ENCODE data around the gene ATG7.

ATG7 gene

GRCh38 chr3:11476735-11477144 is 204.5 kb downstream of the ATG7 start:
- no peak overlapping the region for H3K4me3 ChIP-seq (ENCODE audit: control insufficient read depth in 1 of 7, extremely low read depth in 1 of 7, insufficient read depth in 4 of 7, low read depth in 2 of 7, low read length in 6 of 7)

DNA sequence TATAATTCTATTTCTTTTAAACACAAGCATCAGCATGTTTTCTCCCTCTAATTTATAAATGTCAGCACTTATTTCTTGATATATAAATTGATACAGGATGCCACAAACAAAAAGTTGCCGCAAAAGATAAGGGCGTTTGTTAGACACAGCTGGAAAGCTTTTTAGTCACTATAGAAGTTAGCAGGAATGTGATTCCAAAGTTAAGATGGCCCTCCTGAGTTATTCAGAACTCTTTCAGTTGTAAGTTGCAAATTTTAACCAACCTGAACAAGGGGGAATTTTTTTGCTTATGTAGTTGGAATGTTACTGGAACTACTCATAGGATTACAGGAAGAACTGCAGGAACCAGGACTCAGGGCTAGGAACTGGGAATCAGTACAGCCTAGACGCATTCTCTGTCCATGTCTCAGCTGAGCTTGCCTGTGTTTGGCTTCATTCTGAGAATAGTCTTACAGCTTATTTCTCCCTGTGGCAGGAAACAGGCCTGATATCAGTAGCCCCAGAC is 205.3 kb downstream of the ATG7 start:
- Histone ChIP-seq H3K27ac (ENCODE audit: insufficient read depth in 1 of 2, low read depth in 1 of 2, low read length in 2 of 2, poor library complexity in 1 of 2, severe bottlenecking in 2 of 2) (no peak overlapping the region), H3K4me3 (ENCODE audit: control insufficient read depth in 1 of 7, extremely low read depth in 1 of 7, insufficient read depth in 4 of 7, low read depth in 2 of 7, low read length in 6 of 7) (no peak overlapping the region), H3K9me3 (ENCODE audit: control extremely low read depth in 1 of 5, control insufficient read depth in 4 of 5, insufficient read depth in 2 of 5, low read depth in 1 of 5, low read length in 4 of 5) (no peaks in the 10 kb centered on the region), H3K27me3 (replicated peaks in 2 of 5; ENCODE audit: control insufficient read depth in 4 of 5, insufficient read depth in 5 of 5, low read length in 4 of 5) (no peaks in the 10 kb centered on the region), H3K36me3 (ENCODE audit: control insufficient read depth in 4 of 4, insufficient read depth in 4 of 4, low read length in 3 of 4) (no peaks in the 10 kb centered on the region), H3K4me1 (ENCODE audit: control extremely low read depth in 1 of 4, control insufficient read depth in 4 of 4, insufficient read depth in 4 of 4, low read length in 3 of 4) (no peaks in the 10 kb centered on the region)
- no peak for DNase-seq
- CTCF ChIA-PET: no interaction called here
- 100% methylated on average over 1 of the region's 3 CpGs for WGBS (ENCODE audit: insufficient coverage)
- POLR2A ChIA-PET: no interaction called here

More at GRCh38 chr3:11476735-11477144, 204.5 kb downstream of the ATG7 start:
- H3K27me3 ChIP-seq (replicated peaks in 2 of 5; ENCODE audit: control insufficient read depth in 4 of 5, insufficient read depth in 5 of 5, low read length in 4 of 5): no peaks in the 10 kb centered on the region
- DNase-seq: no peak
- CTCF ChIA-PET: no interaction called here
- WGBS (ENCODE audit: insufficient coverage): 100% methylated on average over 1 of the region's 1 CpG
- H3K9me3 ChIP-seq (ENCODE audit: control extremely low read depth in 1 of 5, control insufficient read depth in 4 of 5, insufficient read depth in 2 of 5, low read depth in 1 of 5, low read length in 4 of 5): no peaks in the 10 kb centered on the region
- H3K27ac ChIP-seq (ENCODE audit: insufficient read depth in 1 of 2, low read depth in 1 of 2, low read length in 2 of 2, poor library complexity in 1 of 2, severe bottlenecking in 2 of 2): no peak overlapping the region
- no peaks in the 10 kb centered on the region for H3K4me1 ChIP-seq (ENCODE audit: control extremely low read depth in 1 of 4, control insufficient read depth in 4 of 4, insufficient read depth in 4 of 4, low read length in 3 of 4)
- H3K36me3 ChIP-seq (ENCODE audit: control insufficient read depth in 4 of 4, insufficient read depth in 4 of 4, low read length in 3 of 4): no peaks in the 10 kb centered on the region
- POLR2A ChIA-PET: interaction anchor here (0.7 kb wide), 1 partner anchor 322 kb away, joined by 3 read pairs; no protein-coding TSS in a partner anchor

GRCh38 chr3:11478167-11478566 is 206.0 kb downstream of the ATG7 start:
- DNase-seq: no peak
- POLR2A ChIA-PET: interaction anchor here (0.6 kb wide), 1 partner anchor 23 kb away, joined by 3 read pairs; no protein-coding TSS in a partner anchor
- CTCF ChIA-PET: no interaction called here
- Histone ChIP-seq H3K4me1 (ENCODE audit: control extremely low read depth in 1 of 4, control insufficient read depth in 4 of 4, insufficient read depth in 4 of 4, low read length in 3 of 4) (no peaks in the 10 kb centered on the region), H3K4me3 (ENCODE audit: control insufficient read depth in 1 of 7, extremely low read depth in 1 of 7, insufficient read depth in 4 of 7, low read depth in 2 of 7, low read length in 6 of 7) (no peak overlapping the region), H3K27me3 (replicated peaks in 2 of 5; ENCODE audit: control insufficient read depth in 4 of 5, insufficient read depth in 5 of 5, low read length in 4 of 5) (no peaks in the 10 kb centered on the region), H3K27ac (ENCODE audit: insufficient read depth in 1 of 2, low read depth in 1 of 2, low read length in 2 of 2, poor library complexity in 1 of 2, severe bottlenecking in 2 of 2) (no peak overlapping the region), H3K36me3 (ENCODE audit: control insufficient read depth in 4 of 4, insufficient read depth in 4 of 4, low read length in 3 of 4) (no peaks in the 10 kb centered on the region), H3K9me3 (ENCODE audit: control extremely low read depth in 1 of 5, control insufficient read depth in 4 of 5, insufficient read depth in 2 of 5, low read depth in 1 of 5, low read length in 4 of 5) (no peaks in the 10 kb centered on the region)
- no CpG with 5 or more reads among the region's 2 CpGs for WGBS (ENCODE audit: insufficient coverage)

DNA sequence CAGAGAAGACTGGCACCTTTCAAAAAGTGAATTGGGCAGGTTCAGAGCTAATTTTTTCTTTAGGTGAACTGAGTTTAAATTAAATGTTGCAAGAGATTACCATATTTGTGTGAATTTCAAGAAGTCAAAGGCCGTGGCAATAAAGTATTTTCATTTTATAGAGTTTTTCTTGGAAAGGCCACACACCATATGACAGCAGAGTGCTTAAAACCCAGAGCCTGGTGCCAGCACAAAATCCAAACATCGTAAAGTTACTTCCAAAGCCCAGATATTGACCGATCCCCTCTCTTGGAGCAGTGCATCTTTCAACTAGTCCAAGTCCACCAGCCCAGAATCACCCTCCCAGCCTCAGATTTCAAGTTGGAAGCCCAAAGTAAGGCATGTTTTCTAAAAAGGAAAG is 207.0 kb downstream of the ATG7 start:
- 100% methylated on average over 1 of the region's 3 CpGs for WGBS (ENCODE audit: insufficient coverage)
- DNase-seq: no peak
- Histone ChIP-seq H3K4me3 (ENCODE audit: control insufficient read depth in 1 of 7, extremely low read depth in 1 of 7, insufficient read depth in 4 of 7, low read depth in 2 of 7, low read length in 6 of 7) (no peak overlapping the region), H3K27ac (ENCODE audit: insufficient read depth in 1 of 2, low read depth in 1 of 2, low read length in 2 of 2, poor library complexity in 1 of 2, severe bottlenecking in 2 of 2) (no peak overlapping the region), H3K36me3 (ENCODE audit: control insufficient read depth in 4 of 4, insufficient read depth in 4 of 4, low read length in 3 of 4) (no peaks in the 10 kb centered on the region), H3K4me1 (ENCODE audit: control extremely low read depth in 1 of 4, control insufficient read depth in 4 of 4, insufficient read depth in 4 of 4, low read length in 3 of 4) (no peaks in the 10 kb centered on the region), H3K27me3 (replicated peaks in 2 of 5; ENCODE audit: control insufficient read depth in 4 of 5, insufficient read depth in 5 of 5, low read length in 4 of 5) (no peaks in the 10 kb centered on the region), H3K9me3 (ENCODE audit: control extremely low read depth in 1 of 5, control insufficient read depth in 4 of 5, insufficient read depth in 2 of 5, low read depth in 1 of 5, low read length in 4 of 5) (no peaks in the 10 kb centered on the region)
- CTCF ChIA-PET: no interaction called here
- POLR2A ChIA-PET: interaction anchor here (0.6 kb wide), 1 partner anchor 1758 kb away, joined by 3 read pairs; no protein-coding TSS in a partner anchor

GRCh38 chr3:11480663-11481298 is 208.6 kb downstream of the ATG7 start:
- Histone ChIP-seq H3K4me3 (ENCODE audit: control insufficient read depth in 1 of 7, extremely low read depth in 1 of 7, insufficient read depth in 4 of 7, low read depth in 2 of 7, low read length in 6 of 7) (no peak overlapping the region), H3K9me3 (ENCODE audit: control extremely low read depth in 1 of 5, control insufficient read depth in 4 of 5, insufficient read depth in 2 of 5, low read depth in 1 of 5, low read length in 4 of 5) (no peaks in the 10 kb centered on the region), H3K4me1 (ENCODE audit: control extremely low read depth in 1 of 4, control insufficient read depth in 4 of 4, insufficient read depth in 4 of 4, low read length in 3 of 4) (no peaks in the 10 kb centered on the region), H3K27ac (ENCODE audit: insufficient read depth in 1 of 2, low read depth in 1 of 2, low read length in 2 of 2, poor library complexity in 1 of 2, severe bottlenecking in 2 of 2) (no peak overlapping the region), H3K27me3 (replicated peaks in 2 of 5; ENCODE audit: control insufficient read depth in 4 of 5, insufficient read depth in 5 of 5, low read length in 4 of 5) (no peaks in the 10 kb centered on the region), H3K36me3 (ENCODE audit: control insufficient read depth in 4 of 4, insufficient read depth in 4 of 4, low read length in 3 of 4) (no peaks in the 10 kb centered on the region)
- WGBS (ENCODE audit: insufficient coverage): 100% methylated on average over 5 of the region's 7 CpGs
- DNase-seq: no peak
- CTCF ChIA-PET: interaction anchor here (0.9 kb wide), 1 partner anchor 32 kb away, joined by 4 read pairs; no protein-coding TSS in a partner anchor
- POLR2A ChIA-PET: no interaction called here

DNA sequence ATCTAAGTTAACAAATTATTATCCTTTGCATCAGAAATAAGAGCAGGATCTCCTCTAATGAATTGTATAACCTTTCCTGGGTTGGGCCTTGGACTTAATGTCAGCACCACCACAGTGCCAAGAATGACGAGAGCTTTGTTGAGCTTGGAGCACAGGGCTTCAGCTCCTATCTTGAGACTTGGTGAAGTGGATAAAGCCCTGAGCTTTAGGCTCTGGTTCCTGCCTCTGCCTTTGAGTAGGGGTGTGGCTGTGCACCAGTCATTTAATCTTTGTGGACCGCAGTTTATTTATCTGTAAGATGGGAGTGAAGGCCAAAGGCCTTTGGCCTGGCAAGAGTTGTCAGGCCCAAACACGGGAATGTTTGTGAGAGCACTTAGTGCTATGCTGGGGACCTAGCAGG is 209.4 kb downstream of the ATG7 start:
- WGBS (ENCODE audit: insufficient coverage): 78% methylated on average over 1 of the region's 3 CpGs
- no peaks in the 10 kb centered on the region for H3K9me3 ChIP-seq (ENCODE audit: control extremely low read depth in 1 of 5, control insufficient read depth in 4 of 5, insufficient read depth in 2 of 5, low read depth in 1 of 5, low read length in 4 of 5)
- POLR2A ChIA-PET: no interaction called here
- no peak for DNase-seq
- H3K4me3 ChIP-seq (ENCODE audit: control insufficient read depth in 1 of 7, extremely low read depth in 1 of 7, insufficient read depth in 4 of 7, low read depth in 2 of 7, low read length in 6 of 7): no peak overlapping the region
- no peaks in the 10 kb centered on the region for H3K27me3 ChIP-seq (replicated peaks in 2 of 5; ENCODE audit: control insufficient read depth in 4 of 5, insufficient read depth in 5 of 5, low read length in 4 of 5)
- no peak overlapping the region for H3K27ac ChIP-seq (ENCODE audit: insufficient read depth in 1 of 2, low read depth in 1 of 2, low read length in 2 of 2, poor library complexity in 1 of 2, severe bottlenecking in 2 of 2)
- CTCF ChIA-PET: no interaction called here
- H3K36me3 ChIP-seq (ENCODE audit: control insufficient read depth in 4 of 4, insufficient read depth in 4 of 4, low read length in 3 of 4): no peaks in the 10 kb centered on the region
- no peaks in the 10 kb centered on the region for H3K4me1 ChIP-seq (ENCODE audit: control extremely low read depth in 1 of 4, control insufficient read depth in 4 of 4, insufficient read depth in 4 of 4, low read length in 3 of 4)

DNA sequence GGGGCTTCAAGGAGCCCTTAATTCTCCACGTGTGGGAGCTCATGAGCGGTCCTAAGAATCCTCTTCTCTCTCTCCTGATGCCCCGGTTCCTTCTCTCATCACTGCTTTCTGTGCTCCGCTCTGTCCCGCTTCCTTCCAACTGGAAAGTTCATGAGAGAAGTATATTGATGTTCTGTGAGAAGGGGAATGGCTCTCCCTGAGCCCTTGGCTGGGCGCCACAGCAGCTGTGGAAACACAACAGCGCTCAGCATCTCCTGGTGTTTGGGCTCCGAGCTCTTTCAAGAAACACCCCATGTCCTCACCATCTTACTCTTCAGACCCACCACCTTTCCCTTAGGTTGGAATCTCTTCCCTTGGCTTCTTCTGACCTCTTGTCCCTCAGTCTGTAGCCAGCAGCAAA is 209.8 kb downstream of the ATG7 start:
- H3K4me3 ChIP-seq (ENCODE audit: control insufficient read depth in 1 of 7, extremely low read depth in 1 of 7, insufficient read depth in 4 of 7, low read depth in 2 of 7, low read length in 6 of 7): no peak overlapping the region
- POLR2A ChIA-PET: no interaction called here
- no peak overlapping the region for H3K27ac ChIP-seq (ENCODE audit: insufficient read depth in 1 of 2, low read depth in 1 of 2, low read length in 2 of 2, poor library complexity in 1 of 2, severe bottlenecking in 2 of 2)
- H3K4me1 ChIP-seq (ENCODE audit: control extremely low read depth in 1 of 4, control insufficient read depth in 4 of 4, insufficient read depth in 4 of 4, low read length in 3 of 4): no peaks in the 10 kb centered on the region
- no peak for DNase-seq
- H3K36me3 ChIP-seq (ENCODE audit: control insufficient read depth in 4 of 4, insufficient read depth in 4 of 4, low read length in 3 of 4): no peaks in the 10 kb centered on the region
- CTCF ChIA-PET: no interaction called here
- no peaks in the 10 kb centered on the region for H3K9me3 ChIP-seq (ENCODE audit: control extremely low read depth in 1 of 5, control insufficient read depth in 4 of 5, insufficient read depth in 2 of 5, low read depth in 1 of 5, low read length in 4 of 5)
- WGBS (ENCODE audit: insufficient coverage): 100% methylated on average over 5 of the region's 8 CpGs
- H3K27me3 ChIP-seq (replicated peaks in 2 of 5; ENCODE audit: control insufficient read depth in 4 of 5, insufficient read depth in 5 of 5, low read length in 4 of 5): no peaks in the 10 kb centered on the region
